IMR-90 (cell line): ENCODE results near the gene NOC2L. TPM values are rescaled to one million over a fixed set of nuclear protein-coding genes. Genes with fewer than 3 reads are reported as not detected.

Experiments used
- ATAC-seq: fragments of 200-7000 bp; cut with Tn5 transposase; 2 replicates; pipeline ENCODE4 v1.9.1; 2020; ENCODE audit warnings: low read depth, mild to moderate bottlenecking, moderate library complexity
- BruUV-seq: library from RNA; stranded (reverse); fragments of 400-500 nt; replicated peaks from 2 replicates; lab custom pipeline; 2021; lab: Mats Ljungman, UMichigan
- CTCF ChIA-PET: fragments of 300-600 bp; formaldehyde crosslinking; extraction: SDS; loops from one replicate; lab custom pipeline; 2021; ENCODE audit warnings: antibody characterized with exemption; lab: Yijun Ruan, JAX
- POLR2A ChIA-PET: fragments of 300-600 bp; sonication (Branson Sonifier 250); formaldehyde crosslinking; loops from one replicate; lab custom pipeline; 2022; ENCODE audit warnings: antibody characterized with exemption; ENCODE audit not compliant: unreplicated experiment; lab: Charles Lee
- DNase-seq: peaks from one replicate; pipeline ENCODE4 v3.0.0; 2013
- H2AFZ ChIP-seq: replicated peaks from 2 replicates; pipeline ENCODE3; 2013; ENCODE audit warnings: low read length, mild to moderate bottlenecking; ENCODE audit not compliant: poor library complexity
- H2AK5ac ChIP-seq: 2 replicates; pipeline ENCODE4 v1.6.1; 2013; ENCODE audit warnings: low read depth, low read length, inconsistent platforms
- H2AK9ac ChIP-seq: replicated peaks from 2 replicates; pipeline ENCODE3; 2013; ENCODE audit warnings: mild to moderate bottlenecking, low read depth, low read length, moderate library complexity; ENCODE audit not compliant: poor library complexity
- H2BK120ac ChIP-seq: 2 replicates; pipeline ENCODE4 v1.6.1; 2013; ENCODE audit warnings: low read depth, low read length, inconsistent platforms
- H2BK15ac ChIP-seq: 3 replicates; pipeline ENCODE4 v1.6.1; 2013; ENCODE audit warnings: low read depth, low read length, inconsistent platforms
- H2BK20ac ChIP-seq: 2 replicates; pipeline ENCODE4 v1.6.1; 2013; ENCODE audit warnings: low read depth, mild to moderate bottlenecking, inconsistent platforms, low read length, moderate library complexity
- H2BK5ac ChIP-seq: 2 replicates; pipeline ENCODE4 v1.6.1; 2013; ENCODE audit warnings: mild to moderate bottlenecking, low read depth, low read length, inconsistent platforms; ENCODE audit not compliant: poor library complexity, severe bottlenecking
- H3K14ac ChIP-seq: replicated peaks from 2 replicates; pipeline ENCODE4 v1.6.1; 2013; ENCODE audit warnings: low read depth, low read length, inconsistent platforms
- H3K18ac ChIP-seq: 2 replicates; pipeline ENCODE4 v1.6.1; 2013; ENCODE audit warnings: low read depth, low read length, control low read depth
- H3K23ac ChIP-seq: 2 replicates; pipeline ENCODE4 v1.6.1; 2013; ENCODE audit warnings: low read depth, low read length, inconsistent platforms
- H3K27ac ChIP-seq: 2 replicates; pipeline ENCODE4 v1.5.1; 2013; ENCODE audit warnings: mild to moderate bottlenecking, control low read depth, low read length; ENCODE audit not compliant: insufficient read depth
- H3K27me3 ChIP-seq: 2 replicates; pipeline ENCODE4 v1.6.1; 2013; ENCODE audit warnings: low read length; ENCODE audit not compliant: control insufficient read depth, insufficient read depth
- H3K36me3 ChIP-seq: 2 replicates; pipeline ENCODE4 v1.6.1; 2013; ENCODE audit warnings: low read length, mixed read lengths; ENCODE audit not compliant: control insufficient read depth, insufficient read depth
- H3K4ac ChIP-seq: 2 replicates; pipeline ENCODE4 v1.6.1; 2013; ENCODE audit warnings: low read depth, low read length, inconsistent platforms
- H3K4me1 ChIP-seq: 2 replicates; pipeline ENCODE4 v1.6.1; 2013; ENCODE audit warnings: low read length, mixed read lengths; ENCODE audit not compliant: control insufficient read depth, insufficient read depth
- H3K4me2 ChIP-seq: 2 replicates; pipeline ENCODE4 v1.6.1; 2013; ENCODE audit warnings: low read depth, mild to moderate bottlenecking, control low read depth, low read length, moderate library complexity
- H3K4me3 ChIP-seq: 2 replicates; pipeline ENCODE4 v1.5.1; 2013; ENCODE audit warnings: low read depth, mild to moderate bottlenecking, control low read depth, low read length, moderate library complexity; ENCODE audit not compliant: insufficient read depth
- H3K56ac ChIP-seq: 2 replicates; pipeline ENCODE4 v1.6.1; 2013; ENCODE audit warnings: low read length, inconsistent platforms; ENCODE audit not compliant: insufficient read depth; ENCODE audit errors: extremely low read depth
- H3K79me1 ChIP-seq, 2 experiments: 2 replicates each; pipeline ENCODE4 v1.6.1; 2013; ENCODE audit warnings: low read length in 2 of 2, inconsistent platforms in 1 of 2, low read depth in 1 of 2
- H3K9ac ChIP-seq: 2 replicates; pipeline ENCODE4 v1.6.1; 2013; ENCODE audit warnings: low read depth, low read length, control low read depth
- H3K9me1 ChIP-seq: 2 replicates; pipeline ENCODE4 v1.6.1; 2013; ENCODE audit warnings: low read length, inconsistent platforms; ENCODE audit not compliant: insufficient read depth
- H3K9me3 ChIP-seq: 2 replicates; pipeline ENCODE4 v1.6.1; 2013; ENCODE audit warnings: low read length; ENCODE audit not compliant: control insufficient read depth, insufficient read depth
- H4K20me1 ChIP-seq: 2 replicates; pipeline ENCODE4 v1.6.1; 2013; ENCODE audit warnings: low read length, inconsistent platforms; ENCODE audit not compliant: insufficient read depth
- H4K5ac ChIP-seq: 2 replicates; pipeline ENCODE4 v1.6.1; 2013; ENCODE audit warnings: mild to moderate bottlenecking, low read depth, low read length, control low read depth
- H4K8ac ChIP-seq, 2 experiments: 2 replicates each; pipeline ENCODE4 v1.6.1; 2013; ENCODE audit warnings: low read depth in 2 of 2, low read length in 2 of 2, control low read depth in 1 of 2, inconsistent platforms in 1 of 2
- H4K91ac ChIP-seq: 2 replicates; pipeline ENCODE4 v1.6.1; 2013; ENCODE audit warnings: low read depth, low read length, inconsistent platforms; ENCODE audit not compliant: insufficient read depth
- BHLHE40 ChIP-seq: fragments of 150-350 bp; IDR thresholded peaks from 2 replicates; pipeline ENCODE4 v1.6.1; 2016; ENCODE audit warnings: mild to moderate bottlenecking, low read depth, low read length
- CEBPB ChIP-seq: IDR thresholded peaks from 2 replicates; pipeline ENCODE4 v1.6.1; 2012; ENCODE audit warnings: low read depth, low read length, improper control_type of control experiment
- CHD1 ChIP-seq: IDR thresholded peaks from 2 replicates; pipeline ENCODE4 v1.6.1; 2012; ENCODE audit warnings: low read depth, low read length, improper control_type of control experiment
- CTCF ChIP-seq: conservative IDR thresholded peaks from 2 replicates; pipeline ENCODE4 v1.5.1; 2012; ENCODE audit warnings: mild to moderate bottlenecking, low read depth, low read length, improper control_type of control experiment
- ELK1 ChIP-seq: fragments of 150-350 bp; IDR thresholded peaks from 2 replicates; pipeline ENCODE4 v1.6.1; 2016; ENCODE audit warnings: low read depth, mild to moderate bottlenecking, low read length, moderate library complexity, borderline replicate concordance
- FOS ChIP-seq: fragments of 150-350 bp; IDR thresholded peaks from 2 replicates; pipeline ENCODE4 v1.6.1; 2016; ENCODE audit warnings: low read depth, low read length
- MAFK ChIP-seq: IDR thresholded peaks from 2 replicates; pipeline ENCODE4 v1.6.1; 2012; ENCODE audit warnings: low read depth, low read length, improper control_type of control experiment
- MAZ ChIP-seq: IDR thresholded peaks from 2 replicates; pipeline ENCODE4 v1.6.1; 2012; ENCODE audit warnings: low read depth, mild to moderate bottlenecking, low read length, improper control_type of control experiment, moderate library complexity, borderline replicate concordance
- MXI1 ChIP-seq: IDR thresholded peaks from 2 replicates; pipeline ENCODE4 v1.6.1; 2012; ENCODE audit warnings: low read depth, mild to moderate bottlenecking, low read length, moderate library complexity, borderline replicate concordance
- NFE2L2 ChIP-seq: fragments of 150-350 bp; IDR thresholded peaks from 2 replicates; pipeline ENCODE4 v1.6.1; 2016; ENCODE audit warnings: low read depth, mild to moderate bottlenecking, low read length
- POLR2A ChIP-seq: IDR thresholded peaks from 2 replicates; pipeline ENCODE4 v1.6.1; 2012; ENCODE audit warnings: mild to moderate bottlenecking, low read depth, low read length
- RAD21 ChIP-seq: IDR thresholded peaks from 2 replicates; pipeline ENCODE4 v1.6.1; 2012; ENCODE audit warnings: low read length, improper control_type of control experiment
- RCOR1 ChIP-seq: IDR thresholded peaks from 2 replicates; pipeline ENCODE4 v1.6.1; 2012; ENCODE audit warnings: mild to moderate bottlenecking, low read length, improper control_type of control experiment; ENCODE audit not compliant: insufficient replicate concordance
- RFX5 ChIP-seq: IDR thresholded peaks from 2 replicates; pipeline ENCODE4 v1.8.0; 2012; ENCODE audit warnings: low read depth, mild to moderate bottlenecking, low read length, moderate library complexity
- SMC3 ChIP-seq: fragments of 150-350 bp; IDR thresholded peaks from 2 replicates; pipeline ENCODE4 v1.6.1; 2016; ENCODE audit warnings: low read depth, mild to moderate bottlenecking, antibody characterized with exemption, low read length, moderate library complexity
- USF2 ChIP-seq: fragments of 150-350 bp; IDR thresholded peaks from 2 replicates; pipeline ENCODE4 v1.6.1; 2017; ENCODE audit warnings: mild to moderate bottlenecking, antibody characterized with exemption, low read length, low read depth
- WGBS, 2 experiments: methylation state at CpG; one replicate each; pipeline versions ENCODE4 v1.1.5 to v1.1.7; 2013; ENCODE audit warnings: missing lambda C conversion rate in 2 of 2; ENCODE audit not compliant: insufficient read length in 1 of 2; ENCODE audit errors: extremely low coverage in 2 of 2; 5-methylcytosine and 5-hydroxymethylcytosine counted together
- dilution Hi-C: fragments of 300-500 bp; cut with HindIII; formaldehyde crosslinking; loops from one replicate; pipeline ENCODE4 v1.14.3; 2018; ENCODE audit warnings: low sequenced_read_pairs; ENCODE audit not compliant: unreplicated experiment
- in situ Hi-C: fragments of 300-500 bp; cut with MboI; formaldehyde crosslinking; loops from 3 replicates; pipeline ENCODE4 v1.14.3; 2019; ENCODE audit warnings: low sequenced_read_pairs, inconsistent platforms, mixed read lengths
- intact Hi-C: fragments of 100-400 bp; cut with micrococcal nuclease; formaldehyde crosslinking; loops from 2 replicates; pipeline ENCODE4 v1.10.0; 2022
- polyA plus RNA-seq, 3 experiments: library from polyadenylated mRNA; depleted of rRNA; stranded (reverse); fragments of >200 nt; gene quantifications; 2 replicates each; pipeline ENCODE4 v1.2.3, GENCODE V29; 2012; ENCODE audit warnings: low replicate concordance in 1 of 3
- total RNA-seq: library from RNA; depleted of rRNA; stranded (reverse); fragments of >200 nt; gene quantifications from 2 replicates; pipeline ENCODE4 v1.2.3, GENCODE V29; 2012

Gene NOC2L
- total and polyA plus RNA-seq, 2 of the 4 experiments (the other 2 are of a cell fraction) = 74.2 to 106 TPM

- H4K20me1 ChIP-seq = peaks cover 6% of the 10 kb centered on the region; the same call in 1 of the 2 replicates
- H3K27ac ChIP-seq = no peak overlapping the region
- no peak overlapping the region for H3K4me2 ChIP-seq
- H3K9me1 ChIP-seq = no peaks in the 10 kb centered on the region
- H2BK15ac ChIP-seq = no peak overlapping the region
- CTCF ChIA-PET = no interaction called here
- dilution Hi-C loops (no loop called here), in situ Hi-C loops (no loop called here), intact Hi-C loops (no loop called here)
- no peak overlapping the region for H3K56ac ChIP-seq
- H2AK5ac ChIP-seq = no peak overlapping the region
- no peak overlapping the region for H3K4ac ChIP-seq
- no peak overlapping the region for H2AFZ ChIP-seq
- no peak overlapping the region for H3K23ac ChIP-seq
- no peak overlapping the region for H3K14ac ChIP-seq
- ATAC-seq (no peak), DNase-seq (no peak)
- H2BK120ac ChIP-seq = no peak overlapping the region
- no CpG with 5 or more reads among the region's 10 CpGs for WGBS, 2 experiments
- TF ChIP-seq BHLHE40 = no peak
- TF ChIP-seq ELK1 = no peak
- TF ChIP-seq MAFK = no peak
- TF ChIP-seq FOS = no peak
- no peak for TF ChIP-seq RCOR1
- TF ChIP-seq SMC3 = no peak
- TF ChIP-seq POLR2A = no peak
- no peak for TF ChIP-seq RFX5
- no peak for TF ChIP-seq RAD21
- TF ChIP-seq CHD1 = no peak
- no peak for TF ChIP-seq CTCF
- TF ChIP-seq USF2 = no peak
- TF ChIP-seq CEBPB = no peak
- TF ChIP-seq MAZ = no peak
- no peak for TF ChIP-seq NFE2L2
- TF ChIP-seq MXI1 = no peak
- POLR2A ChIA-PET = no interaction called here
- no peak overlapping the region for H3K9ac ChIP-seq
- H3K9me3 ChIP-seq = no peaks in the 10 kb centered on the region
- no peak overlapping the region for H4K91ac ChIP-seq
- H4K5ac ChIP-seq = no peak overlapping the region
- no peak overlapping the region for H2BK5ac ChIP-seq
- no peak overlapping the region for H3K18ac ChIP-seq
- no TSS peak for BruUV-seq
- no peak overlapping the region for H3K4me3 ChIP-seq
- no peak overlapping the region for H2BK20ac ChIP-seq
- no peaks in the 10 kb centered on the region for H3K79me1 ChIP-seq
- no peak overlapping the region for H4K8ac ChIP-seq
- no peaks in the 10 kb centered on the region for H3K27me3 ChIP-seq
- H3K4me1 ChIP-seq = peaks cover 5% of the 10 kb centered on the region
- no peak overlapping the region for H2AK9ac ChIP-seq
- H3K36me3 ChIP-seq = peaks cover 9% of the 10 kb centered on the region
Observed at GRCh38 chr1:933603-933940, 25.5 kb downstream of the NOC2L start.
